Thyroid gland (tissue), 4 donors: ENCODE measurements around the gene EMC7. TPM values are rescaled to one million over a fixed set of nuclear protein-coding genes. Genes with fewer than 3 reads are reported as not detected.

Experiments
- DNase-seq, 2 donors: peaks; one replicate each; pipeline ENCODE4 v3.0.0-alpha.2; 2019
- H3K27ac ChIP-seq, 3 donors: fragments of 200-600 bp; sonication (generic); 1 replicate in 2 of 3; 2 replicates in 1 of 3; pipeline ENCODE4 v1.5.1; 2016 to 2019; ENCODE audit warnings: mild to moderate bottlenecking in 1 of 3, moderate library complexity in 1 of 3
- H3K27me3 ChIP-seq: fragments of 200-600 bp; sonication (generic); one replicate; pipeline ENCODE4 v1.5.1; 2019
- H3K36me3 ChIP-seq, 2 donors: fragments of 200-600 bp; sonication (generic); one replicate each; pipeline ENCODE4 v1.5.1; 2016 to 2019
- H3K4me1 ChIP-seq, 2 donors: fragments of 200-600 bp; sonication (generic); one replicate each; pipeline ENCODE4 v1.5.1; 2017 to 2019
- H3K4me3 ChIP-seq, 3 donors: fragments of 200-600 bp; sonication (generic); replicated peaks in 1 of 3; 1 replicate in 2 of 3; 2 replicates in 1 of 3; pipeline ENCODE4 v1.5.1; 2016; ENCODE audit warnings: mild to moderate bottlenecking in 1 of 3
- H3K9me3 ChIP-seq: fragments of 200-600 bp; sonication (generic); one replicate; pipeline ENCODE4 v1.5.1; 2017
- CTCF ChIP-seq, 6 experiments: fragments of 200-600 bp in 3 of 6; fragments of 450-650 bp in 3 of 6; sonication (generic) in 3 of 6; IDR thresholded peaks; one replicate each; pipeline ENCODE4 v1.5.1; 2016 to 2019; ENCODE audit warnings: antibody characterized with exemption in 6 of 6, mild to moderate bottlenecking in 2 of 6, inconsistent platforms in 1 of 6, moderate library complexity in 1 of 6
- POLR2A ChIP-seq, 2 donors: fragments of 450-650 bp; IDR thresholded peaks; one replicate each; pipeline ENCODE4 v1.6.1; 2017; ENCODE audit warnings: antibody characterized with exemption in 2 of 2, mild to moderate bottlenecking in 2 of 2, moderate library complexity in 1 of 2
- WGBS, 2 donors: methylation state at CpG; one replicate each; pipeline ENCODE4 v1.1.5; 2017; 5-methylcytosine and 5-hydroxymethylcytosine counted together
- intact Hi-C: fragments of 100-400 bp; cut with DNase I; formaldehyde crosslinking; loops from one replicate; pipeline ENCODE4 v1.15.1; 2023
- total RNA-seq, 4 donors: library from RNA; depleted of rRNA; stranded (reverse); fragments of >200 nt; gene quantifications; one replicate each; pipeline ENCODE4 v1.2.3, GENCODE V29; 2016

The EMC7 gene
- total RNA-seq, 4 donors from 2014 or later = 40.9 to 54.3 (median 50.5) TPM

DNA sequence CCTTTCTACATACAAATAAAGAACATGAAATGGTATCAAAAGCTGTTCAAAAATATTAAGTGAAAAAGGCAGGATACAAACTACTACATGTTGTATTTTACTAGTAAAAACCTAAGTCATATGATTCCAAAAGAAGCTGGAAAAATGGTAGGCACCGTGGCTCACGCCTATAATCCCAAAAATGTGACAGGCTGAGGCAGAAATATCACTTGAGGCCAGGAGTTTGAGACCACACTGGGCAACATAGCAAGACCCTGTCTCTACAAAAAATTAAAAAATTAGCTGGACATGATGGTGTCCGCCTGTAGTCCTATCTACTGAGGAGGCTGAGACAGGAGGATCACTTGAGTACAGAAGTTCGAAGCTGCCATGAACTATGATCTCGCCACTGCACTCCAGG is 1.7 kb downstream of the EMC7 start:
- peaks cover 0 to 5% of the 10 kb centered on the region in 2 donors for H3K36me3 ChIP-seq
- H3K27ac ChIP-seq = no peak overlapping the region
- H3K27me3 ChIP-seq = no peaks in the 10 kb centered on the region
- H3K4me3 ChIP-seq = no peak overlapping the region
- no peak for TF ChIP-seq POLR2A (IDR thresholded peaks at IDR 0.05)
- TF ChIP-seq CTCF (IDR thresholded peaks at IDR 0.05) = no peak
- peaks cover 7 to 12% of the 10 kb centered on the region in 2 donors for H3K4me1 ChIP-seq
- intact Hi-C loops = loop anchor here (5.0 to 10.0 kb wide), 2 partner anchors 127 to 265 kb away; partner anchors contain the start of genes EMC4 and LPCAT4
- DNase-seq = no peak
- 96 to 97% methylated on average over 5 of the region's 5 CpGs for WGBS, 2 donors
- H3K9me3 ChIP-seq = no peaks in the 10 kb centered on the region

- no peaks in the 10 kb centered on the region for H3K9me3 ChIP-seq
- intact Hi-C loops = no loop called here
- H3K27ac ChIP-seq = no peak overlapping the region
- H3K4me1 ChIP-seq = no peaks in the 10 kb centered on the region
- no peaks in the 10 kb centered on the region for H3K27me3 ChIP-seq
- H3K4me3 ChIP-seq = no peak overlapping the region
- peaks cover 16 to 25% of the 10 kb centered on the region in 2 donors for H3K36me3 ChIP-seq
- 81 to 86% methylated on average over 2 of the region's 2 CpGs for WGBS, 2 donors
- DNase-seq = no peak
- TF ChIP-seq CTCF (IDR thresholded peaks at IDR 0.05) = no peak
These were observed 15.9 kb downstream of the EMC7 start for GRCh38 chr15:34085746-34086145.

DNA sequence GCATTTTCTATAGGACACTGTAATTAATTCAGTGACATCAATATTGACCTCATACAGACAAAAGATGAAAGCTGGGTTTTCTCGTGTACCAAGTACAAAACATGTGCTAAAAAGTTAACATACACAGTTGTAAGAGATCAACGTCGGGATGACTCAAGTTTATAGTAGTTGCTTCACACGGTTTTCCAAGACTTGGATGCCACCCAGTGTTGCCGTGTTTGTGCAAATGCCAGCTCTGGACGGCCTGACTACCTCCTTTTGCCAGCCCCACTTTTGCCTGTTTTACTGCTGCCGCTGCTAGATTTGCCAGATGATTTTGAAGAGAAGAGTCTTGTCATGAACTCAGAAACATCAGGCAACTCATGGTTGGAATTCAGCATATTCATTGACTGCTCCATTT is 17.6 kb downstream of the EMC7 start:
- intact Hi-C loops = no loop called here
- Histone ChIP-seq H3K4me3 (no peak overlapping the region), H3K4me1 (no peaks in the 10 kb centered on the region), H3K36me3 (peaks cover 16 to 25% of the 10 kb centered on the region in 2 donors), H3K27ac (no peak overlapping the region), H3K9me3 (no peaks in the 10 kb centered on the region), H3K27me3 (no peaks in the 10 kb centered on the region)
- no peak for DNase-seq
- TF ChIP-seq POLR2A (IDR thresholded peaks at IDR 0.05) = no peak
- no peak for TF ChIP-seq CTCF (IDR thresholded peaks at IDR 0.05)
- 84 to 92% methylated on average over 7 of the region's 7 CpGs for WGBS, 2 donors

GRCh38 chr15:34079904-34080303 is 21.8 kb downstream of the EMC7 start:
- H3K9me3 ChIP-seq = no peaks in the 10 kb centered on the region
- H3K4me3 ChIP-seq = no peak overlapping the region
- no peaks in the 10 kb centered on the region for H3K4me1 ChIP-seq
- no peak overlapping the region for H3K27ac ChIP-seq
- no peak for DNase-seq
- TF ChIP-seq CTCF (IDR thresholded peaks at IDR 0.05) = no peak
- TF ChIP-seq POLR2A (IDR thresholded peaks at IDR 0.05) = no peak
- H3K36me3 ChIP-seq = peaks cover 7 to 15% of the 10 kb centered on the region in 2 donors
- no peaks in the 10 kb centered on the region for H3K27me3 ChIP-seq
- WGBS, 2 donors = 93 to 99% methylated on average over 4 of the region's 4 CpGs
- intact Hi-C loops = no loop called here

DNA sequence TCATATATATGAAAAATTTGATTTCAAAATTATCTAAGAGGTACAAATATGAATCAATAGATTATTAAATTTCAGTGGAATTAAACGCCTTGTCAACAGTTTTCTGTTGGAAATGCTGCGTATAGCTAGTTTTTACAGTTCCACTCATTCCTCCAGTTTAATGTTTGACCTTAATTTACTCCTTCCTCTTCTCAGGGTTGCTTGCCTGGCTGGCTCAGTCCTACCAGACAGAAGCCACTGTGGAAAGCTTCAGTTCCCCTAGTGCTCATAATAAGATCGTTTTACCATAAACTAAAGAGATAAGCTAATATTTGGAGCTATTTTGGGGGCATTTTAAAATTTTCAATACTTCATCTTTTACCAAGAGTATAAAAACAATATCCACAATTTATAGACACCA is 22.8 kb downstream of the EMC7 start:
- Histone ChIP-seq H3K27me3 (no peaks in the 10 kb centered on the region), H3K4me3 (no peak overlapping the region), H3K27ac (no peak overlapping the region), H3K4me1 (no peaks in the 10 kb centered on the region), H3K36me3 (peaks cover under 1 to 10% of the 10 kb centered on the region in 2 donors), H3K9me3 (no peaks in the 10 kb centered on the region)
- TF ChIP-seq CTCF (IDR thresholded peaks at IDR 0.05) (no peak), POLR2A (IDR thresholded peaks at IDR 0.05) (no peak)
- DNase-seq = no peak
- 90 to 92% methylated on average over 3 of the region's 3 CpGs for WGBS, 2 donors
- intact Hi-C loops = no loop called here
